NCI-H2081 (cell line): Measurements from ENCODE around the gene THOC7.
A peak's percentile ranks its signal among the peaks of the same experiment; 100 is the strongest.

Experiments used
- DNase-seq, 2 experiments: peaks; one replicate each; lab custom pipeline; 2025; lab: John Stamatoyannopoulos, UW

THOC7 gene

GRCh38 chr3:63863150-63864007, at the start of gene THOC7, which contains the start of gene ATXN7:
TSS of gene THOC7 (minus strand) at chr3:63863805. CDS start at chr3:63863790, 15 bp downstream.
TSS of gene ATXN7 (plus strand) at chr3:63863867. CDS start at chr3:63912599, 48,732 bp downstream.
- peak; percentile 32 to 35 for DNase-seq

GRCh38 chr3:63912768-63913588, 49.4 kb upstream of the THOC7 start:
- no peak for DNase-seq

GRCh38 chr3:63911873-63912767, 48.5 kb upstream of the THOC7 start, which contains the start of gene SCAANT1:
TSS of gene SCAANT1 (minus strand) at chr3:63912383.
- DNase-seq: peak; percentile 64 to 74

- DNase-seq: no peak
Measured at GRCh38 chr3:63911509-63911872, 47.9 kb upstream of the THOC7 start.

GRCh38 chr3:63910891-63911290, 47.3 kb upstream of the THOC7 start:
- no peak for DNase-seq

- no peak for DNase-seq
Measured at GRCh38 chr3:63910001-63910400, 46.4 kb upstream of the THOC7 start.

- no peak for DNase-seq
Measured at GRCh38 chr3:63909431-63909830, 45.8 kb upstream of the THOC7 start.

- no peak for DNase-seq
Measured at GRCh38 chr3:63908776-63909175, 45.2 kb upstream of the THOC7 start.

- DNase-seq: no peak
Measured at GRCh38 chr3:63908081-63908736, 44.6 kb upstream of the THOC7 start.

GRCh38 chr3:63905731-63906620, 42.4 kb upstream of the THOC7 start:
- DNase-seq: no peak

- peak in 1 of 2 experiments; percentile 42 for DNase-seq
Measured at GRCh38 chr3:63900459-63900858, 36.9 kb upstream of the THOC7 start.

GRCh38 chr3:63900010-63900409, 36.4 kb upstream of the THOC7 start:
- no peak for DNase-seq

- no peak for DNase-seq
Measured at GRCh38 chr3:63896332-63897030, 32.9 kb upstream of the THOC7 start.

GRCh38 chr3:63895422-63896189, 32.0 kb upstream of the THOC7 start:
- no peak for DNase-seq

- no peak for DNase-seq
Measured at GRCh38 chr3:63892773-63893352, 29.3 kb upstream of the THOC7 start.

- no peak for DNase-seq
Measured at GRCh38 chr3:63891518-63891917, 27.9 kb upstream of the THOC7 start.

- no peak for DNase-seq
Measured at GRCh38 chr3:63886858-63887257, 23.3 kb upstream of the THOC7 start.

GRCh38 chr3:63880653-63881052, 17.0 kb upstream of the THOC7 start:
- DNase-seq: no peak
